IPS-20b (cell line): ENCODE results near the gene MAGI2.

ENCODE experiments used
- H3K27ac ChIP-seq: one replicate; pipeline ENCODE4 v1.5.1; 2013; ENCODE audit warnings: low read length
- H3K27me3 ChIP-seq: 2 replicates; pipeline ENCODE4 v1.6.1; 2013; ENCODE audit warnings: mild to moderate bottlenecking, low read length, inconsistent platforms; ENCODE audit not compliant: insufficient read depth
- H3K36me3 ChIP-seq: 2 replicates; pipeline ENCODE4 v1.6.1; 2013; ENCODE audit warnings: low read depth, mild to moderate bottlenecking, inconsistent platforms, low read length, moderate library complexity; ENCODE audit not compliant: insufficient read depth
- H3K4me1 ChIP-seq: 2 replicates; pipeline ENCODE4 v1.6.1; 2013; ENCODE audit warnings: mild to moderate bottlenecking, control low read depth, inconsistent platforms, low read length, moderate library complexity; ENCODE audit not compliant: insufficient read depth
- H3K4me3 ChIP-seq: 2 replicates; pipeline ENCODE4 v1.5.1; 2013; ENCODE audit warnings: mild to moderate bottlenecking, low read length, inconsistent platforms
- H3K9ac ChIP-seq: 2 replicates; pipeline ENCODE4 v1.6.1; 2013; ENCODE audit warnings: low read depth, mild to moderate bottlenecking, inconsistent platforms, low read length, moderate library complexity
- H3K9me3 ChIP-seq: 2 replicates; pipeline ENCODE4 v1.6.1; 2013; ENCODE audit warnings: mild to moderate bottlenecking, low read depth, low read length, inconsistent platforms; ENCODE audit not compliant: insufficient read depth

Gene MAGI2

GRCh38 chr7:79293655-79294142 lies 159.8 kb downstream of the MAGI2 start:
- Histone ChIP-seq H3K9me3 (no peaks in the 10 kb centered on the region), H3K4me1 (no peaks in the 10 kb centered on the region), H3K27ac (no peak overlapping the region), H3K4me3 (no peak overlapping the region), H3K27me3 (no peaks in the 10 kb centered on the region), H3K36me3 (no peaks in the 10 kb centered on the region), H3K9ac (no peak overlapping the region)

GRCh38 chr7:79292834-79293233 lies 160.6 kb downstream of the MAGI2 start:
- Histone ChIP-seq H3K4me1 (no peaks in the 10 kb centered on the region), H3K36me3 (no peaks in the 10 kb centered on the region), H3K9ac (no peak overlapping the region), H3K9me3 (no peaks in the 10 kb centered on the region), H3K27me3 (no peaks in the 10 kb centered on the region), H3K4me3 (no peak overlapping the region), H3K27ac (no peak overlapping the region)

- Histone ChIP-seq H3K27me3 (no peaks in the 10 kb centered on the region), H3K9me3 (no peaks in the 10 kb centered on the region), H3K9ac (no peak overlapping the region), H3K36me3 (no peaks in the 10 kb centered on the region), H3K27ac (no peak overlapping the region), H3K4me1 (no peaks in the 10 kb centered on the region), H3K4me3 (no peak overlapping the region)
Measured at GRCh38 chr7:79291498-79291865, 162.0 kb downstream of the MAGI2 start.

GRCh38 chr7:79290841-79291497 lies 162.5 kb downstream of the MAGI2 start:
- Histone ChIP-seq H3K9me3 (no peaks in the 10 kb centered on the region), H3K4me1 (no peaks in the 10 kb centered on the region), H3K4me3 (no peak overlapping the region), H3K36me3 (no peaks in the 10 kb centered on the region), H3K27ac (no peak overlapping the region), H3K9ac (no peak overlapping the region), H3K27me3 (no peaks in the 10 kb centered on the region)

GRCh38 chr7:79290398-79290797 lies 163.1 kb downstream of the MAGI2 start:
- Histone ChIP-seq H3K9ac (no peak overlapping the region), H3K27me3 (no peaks in the 10 kb centered on the region), H3K4me3 (no peak overlapping the region), H3K9me3 (no peaks in the 10 kb centered on the region), H3K27ac (no peak overlapping the region), H3K4me1 (no peaks in the 10 kb centered on the region), H3K36me3 (no peaks in the 10 kb centered on the region)

GRCh38 chr7:79288655-79289054 lies 164.8 kb downstream of the MAGI2 start:
- Histone ChIP-seq H3K27me3 (no peaks in the 10 kb centered on the region), H3K9me3 (no peaks in the 10 kb centered on the region), H3K4me1 (no peaks in the 10 kb centered on the region), H3K4me3 (no peak overlapping the region), H3K9ac (no peak overlapping the region), H3K36me3 (no peaks in the 10 kb centered on the region), H3K27ac (no peak overlapping the region)

GRCh38 chr7:79287981-79288380 lies 165.5 kb downstream of the MAGI2 start:
- no peak overlapping the region for H3K4me3 ChIP-seq
- no peaks in the 10 kb centered on the region for H3K9me3 ChIP-seq
- H3K4me1 ChIP-seq: no peaks in the 10 kb centered on the region
- no peaks in the 10 kb centered on the region for H3K27me3 ChIP-seq
- H3K27ac ChIP-seq: no peak overlapping the region
- no peaks in the 10 kb centered on the region for H3K36me3 ChIP-seq
- H3K9ac ChIP-seq: no peak overlapping the region

- no peaks in the 10 kb centered on the region for H3K36me3 ChIP-seq
- no peaks in the 10 kb centered on the region for H3K9me3 ChIP-seq
- no peaks in the 10 kb centered on the region for H3K27me3 ChIP-seq
- H3K4me3 ChIP-seq: no peak overlapping the region
- no peak overlapping the region for H3K27ac ChIP-seq
- no peaks in the 10 kb centered on the region for H3K4me1 ChIP-seq
- H3K9ac ChIP-seq: no peak overlapping the region
Measured at GRCh38 chr7:79286181-79286580, 167.3 kb downstream of the MAGI2 start.

- Histone ChIP-seq H3K36me3 (no peaks in the 10 kb centered on the region), H3K4me1 (no peaks in the 10 kb centered on the region), H3K27me3 (no peaks in the 10 kb centered on the region), H3K9ac (no peak overlapping the region), H3K9me3 (no peaks in the 10 kb centered on the region), H3K27ac (no peak overlapping the region), H3K4me3 (no peak overlapping the region)
Measured at GRCh38 chr7:79285756-79286155, 167.7 kb downstream of the MAGI2 start.

- H3K9me3 ChIP-seq: no peaks in the 10 kb centered on the region
- no peaks in the 10 kb centered on the region for H3K36me3 ChIP-seq
- no peak overlapping the region for H3K4me3 ChIP-seq
- no peak overlapping the region for H3K27ac ChIP-seq
- H3K27me3 ChIP-seq: no peaks in the 10 kb centered on the region
- no peak overlapping the region for H3K9ac ChIP-seq
- no peaks in the 10 kb centered on the region for H3K4me1 ChIP-seq
Measured at GRCh38 chr7:79284211-79284610, 169.3 kb downstream of the MAGI2 start.

GRCh38 chr7:79282882-79283602 lies 170.4 kb downstream of the MAGI2 start:
- H3K9me3 ChIP-seq: no peaks in the 10 kb centered on the region
- no peak overlapping the region for H3K27ac ChIP-seq
- no peaks in the 10 kb centered on the region for H3K4me1 ChIP-seq
- H3K9ac ChIP-seq: no peak overlapping the region
- H3K27me3 ChIP-seq: no peaks in the 10 kb centered on the region
- no peak overlapping the region for H3K4me3 ChIP-seq
- H3K36me3 ChIP-seq: no peaks in the 10 kb centered on the region

GRCh38 chr7:79282070-79282694 lies 171.3 kb downstream of the MAGI2 start:
- no peaks in the 10 kb centered on the region for H3K27me3 ChIP-seq
- no peak overlapping the region for H3K4me3 ChIP-seq
- no peak overlapping the region for H3K27ac ChIP-seq
- H3K36me3 ChIP-seq: no peaks in the 10 kb centered on the region
- H3K9me3 ChIP-seq: no peaks in the 10 kb centered on the region
- H3K9ac ChIP-seq: no peak overlapping the region
- H3K4me1 ChIP-seq: no peaks in the 10 kb centered on the region
